WTC11 (cell line): ENCODE data around the gene PPP2R3A. TPM values are rescaled to one million over a fixed set of nuclear protein-coding genes. Genes with fewer than 3 reads are reported as not detected.

ENCODE experiments used
- ATAC-seq: fragments of 200-7000 bp; cut with Tn5 transposase; 2 replicates; pipeline ENCODE4 v1.10.0; 2021; ENCODE audit warnings: mild to moderate bottlenecking, moderate library complexity
- CTCF ChIA-PET: fragments of 300-600 bp; sonication (Branson Sonifier 250); formaldehyde crosslinking; loops from one replicate; lab custom pipeline; 2021; ENCODE audit warnings: antibody characterized with exemption; lab: Charles Lee
- POLR2A ChIA-PET: fragments of 350-600 bp; sonication (Branson Sonifier 250); formaldehyde crosslinking; loops from one replicate; lab custom pipeline; 2021; ENCODE audit warnings: antibody characterized with exemption; lab: Charles Lee
- DNase-seq: peaks from one replicate; pipeline ENCODE4 v3.0.0; 2021; ENCODE audit warnings: low spot score
- H3K27ac Mint-ChIP-seq: 2 replicates; pipeline ENCODE4 v1.8.0; 2021; ENCODE audit warnings: mixed read lengths
- H3K27me3 Mint-ChIP-seq: 2 replicates; pipeline ENCODE4 v1.8.0; 2021; ENCODE audit warnings: low read depth, mild to moderate bottlenecking, moderate library complexity, mixed read lengths
- H3K36me3 Mint-ChIP-seq: 2 replicates; pipeline ENCODE4 v1.8.0; 2021; ENCODE audit warnings: mixed read lengths
- H3K4me1 Mint-ChIP-seq: 2 replicates; pipeline ENCODE4 v1.8.0; 2022; ENCODE audit warnings: mixed read lengths
- H3K4me3 Mint-ChIP-seq: 2 replicates; pipeline ENCODE4 v1.8.0; 2021; ENCODE audit warnings: mild to moderate bottlenecking, moderate library complexity, mixed read lengths
- H3K9me3 Mint-ChIP-seq: 2 replicates; pipeline ENCODE4 v1.8.0; 2021; ENCODE audit warnings: mixed read lengths
- CBFB ChIP-seq: sonication (generic); formaldehyde crosslinking; IDR thresholded peaks from 2 replicates; pipeline ENCODE4 v1.8.1; 2022; ENCODE audit warnings: mild to moderate bottlenecking, low read depth, missing genetic modification reagents
- CREM ChIP-seq: sonication (generic); formaldehyde crosslinking; IDR thresholded peaks from 2 replicates; pipeline ENCODE4 v1.8.1; 2022; ENCODE audit warnings: mild to moderate bottlenecking, missing genetic modification reagents, moderate library complexity
- E2F5 ChIP-seq: sonication (generic); formaldehyde crosslinking; IDR thresholded peaks from 2 replicates; pipeline ENCODE4 v1.8.1; 2022; ENCODE audit warnings: mild to moderate bottlenecking, moderate library complexity, missing genetic modification reagents
- GABPB1 ChIP-seq: sonication (generic); formaldehyde crosslinking; IDR thresholded peaks from 2 replicates; pipeline ENCODE4 v1.8.1; 2023; ENCODE audit warnings: mild to moderate bottlenecking, missing genetic modification reagents
- GRHL2 ChIP-seq: fragments of 250-450 bp; sonication (Bioruptor Pico); IDR thresholded peaks from 2 replicates; pipeline ENCODE4 v1.8.0; 2022; ENCODE audit warnings: mild to moderate bottlenecking, moderate library complexity; ENCODE audit not compliant: insufficient replicate concordance, severe bottlenecking
- IRF2 ChIP-seq: sonication (generic); formaldehyde crosslinking; IDR thresholded peaks from 2 replicates; pipeline ENCODE4 v1.8.0; 2022; ENCODE audit warnings: low read depth, missing genetic modification reagents, borderline replicate concordance
- JUN ChIP-seq: sonication (generic); formaldehyde crosslinking; IDR thresholded peaks from 2 replicates; pipeline ENCODE4 v1.8.0; 2023; ENCODE audit warnings: mild to moderate bottlenecking, missing genetic modification reagents
- MXD4 ChIP-seq: fragments of 250-450 bp; sonication (Bioruptor Pico); IDR thresholded peaks from 2 replicates; pipeline ENCODE4 v1.8.0; 2021; ENCODE audit warnings: mild to moderate bottlenecking, moderate library complexity, borderline replicate concordance
- MYBL2 ChIP-seq: sonication (generic); formaldehyde crosslinking; IDR thresholded peaks from 2 replicates; pipeline ENCODE4 v1.8.1; 2023; ENCODE audit warnings: mild to moderate bottlenecking, moderate library complexity, missing genetic modification reagents
- NFE2L1 ChIP-seq: sonication (generic); formaldehyde crosslinking; IDR thresholded peaks from 2 replicates; pipeline ENCODE4 v1.8.1; 2023; ENCODE audit warnings: missing genetic modification reagents
- OVOL2 ChIP-seq: fragments of 250-450 bp; sonication (Bioruptor Pico); IDR thresholded peaks from 2 replicates; pipeline ENCODE4 v1.9.0; 2021; ENCODE audit warnings: mild to moderate bottlenecking, borderline replicate concordance
- SMAD3 ChIP-seq: sonication (generic); formaldehyde crosslinking; IDR thresholded peaks from 2 replicates; pipeline ENCODE4 v1.8.0; 2022; ENCODE audit warnings: missing genetic modification reagents, mild to moderate bottlenecking, borderline replicate concordance
- SMAD4 ChIP-seq: sonication (generic); formaldehyde crosslinking; IDR thresholded peaks from 2 replicates; pipeline ENCODE4 v1.8.0; 2022; ENCODE audit warnings: mild to moderate bottlenecking, missing genetic modification reagents
- USF2 ChIP-seq: sonication (generic); formaldehyde crosslinking; IDR thresholded peaks from 2 replicates; pipeline ENCODE4 v1.8.1; 2023; ENCODE audit warnings: mild to moderate bottlenecking, missing genetic modification reagents, moderate library complexity
- ZNF138 ChIP-seq: sonication (generic); formaldehyde crosslinking; conservative IDR thresholded peaks from 2 replicates; pipeline ENCODE4 v1.8.1; 2022; ENCODE audit warnings: mild to moderate bottlenecking, moderate library complexity, missing genetic modification reagents
- ZNF219 ChIP-seq: sonication (generic); formaldehyde crosslinking; IDR thresholded peaks from 2 replicates; pipeline ENCODE4 v1.8.0; 2023; ENCODE audit warnings: missing genetic modification reagents, mild to moderate bottlenecking, borderline replicate concordance
- ZNF317 ChIP-seq: sonication (generic); formaldehyde crosslinking; IDR thresholded peaks from 2 replicates; pipeline ENCODE4 v1.8.1; 2023; ENCODE audit warnings: low read depth, mild to moderate bottlenecking, moderate library complexity, missing genetic modification reagents, borderline replicate concordance
- total RNA-seq: library from RNA; stranded (reverse); gene quantifications from 3 replicates; pipeline ENCODE4 v1.2.3, GENCODE V29; 2021
- TF ChIP-seq, protein P1 (sequence below): fragments of 250-450 bp; sonication (Bioruptor Pico); IDR thresholded peaks from 2 replicates; pipeline ENCODE4 v1.9.0; 2021; ENCODE audit warnings: mild to moderate bottlenecking
- TF ChIP-seq, protein P2 (sequence below): sonication (generic); formaldehyde crosslinking; IDR thresholded peaks from 2 replicates; pipeline ENCODE4 v1.8.0; 2022; ENCODE audit warnings: missing genetic modification reagents
- TF ChIP-seq, protein P3 (sequence below): fragments of 200-600 bp; IDR thresholded peaks from 2 replicates; pipeline ENCODE4 v1.8.0; 2022; ENCODE audit warnings: antibody characterized with exemption
- TF ChIP-seq, protein P4 (sequence below): sonication (generic); formaldehyde crosslinking; IDR thresholded peaks from 2 replicates; pipeline ENCODE4 v1.8.1; 2022; ENCODE audit warnings: missing genetic modification reagents, borderline replicate concordance
- TF ChIP-seq, protein P5 (sequence below): sonication (generic); formaldehyde crosslinking; IDR thresholded peaks from 2 replicates; pipeline ENCODE4 v1.8.0; 2022; ENCODE audit warnings: mild to moderate bottlenecking, missing genetic modification reagents

PPP2R3A gene
- total RNA-seq, 1 experiment from 2014 or later = 13.1 TPM

- peaks cover 9% of the 10 kb centered on the region for H3K4me1 Mint-ChIP-seq
- H3K27ac Mint-ChIP-seq = no peak overlapping the region
- no peaks in the 10 kb centered on the region for H3K27me3 Mint-ChIP-seq
- POLR2A ChIA-PET = no interaction called here
- H3K9me3 Mint-ChIP-seq = peaks cover 7% of the 10 kb centered on the region
- no peak for ATAC-seq
- CTCF ChIA-PET = interaction anchor here (0.9 to 1.8 kb wide), 2 partner anchors 31 to 45 kb away, joined by 3 to 6 read pairs; no protein-coding TSS in a partner anchor
- no peak for TF ChIP-seq GABPB1
- TF ChIP-seq, protein P1, sequence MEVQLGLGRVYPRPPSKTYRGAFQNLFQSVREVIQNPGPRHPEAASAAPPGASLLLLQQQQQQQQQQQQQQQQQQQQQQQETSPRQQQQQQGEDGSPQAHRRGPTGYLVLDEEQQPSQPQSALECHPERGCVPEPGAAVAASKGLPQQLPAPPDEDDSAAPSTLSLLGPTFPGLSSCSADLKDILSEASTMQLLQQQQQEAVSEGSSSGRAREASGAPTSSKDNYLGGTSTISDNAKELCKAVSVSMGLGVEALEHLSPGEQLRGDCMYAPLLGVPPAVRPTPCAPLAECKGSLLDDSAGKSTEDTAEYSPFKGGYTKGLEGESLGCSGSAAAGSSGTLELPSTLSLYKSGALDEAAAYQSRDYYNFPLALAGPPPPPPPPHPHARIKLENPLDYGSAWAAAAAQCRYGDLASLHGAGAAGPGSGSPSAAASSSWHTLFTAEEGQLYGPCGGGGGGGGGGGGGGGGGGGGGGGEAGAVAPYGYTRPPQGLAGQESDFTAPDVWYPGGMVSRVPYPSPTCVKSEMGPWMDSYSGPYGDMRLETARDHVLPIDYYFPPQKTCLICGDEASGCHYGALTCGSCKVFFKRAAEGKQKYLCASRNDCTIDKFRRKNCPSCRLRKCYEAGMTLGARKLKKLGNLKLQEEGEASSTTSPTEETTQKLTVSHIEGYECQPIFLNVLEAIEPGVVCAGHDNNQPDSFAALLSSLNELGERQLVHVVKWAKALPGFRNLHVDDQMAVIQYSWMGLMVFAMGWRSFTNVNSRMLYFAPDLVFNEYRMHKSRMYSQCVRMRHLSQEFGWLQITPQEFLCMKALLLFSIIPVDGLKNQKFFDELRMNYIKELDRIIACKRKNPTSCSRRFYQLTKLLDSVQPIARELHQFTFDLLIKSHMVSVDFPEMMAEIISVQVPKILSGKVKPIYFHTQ (CRISPR knock-in tag) = no peak
- TF ChIP-seq SMAD4 (CRISPR knock-in tag) = no peak
- TF ChIP-seq IRF2 (CRISPR knock-in tag) = no peak
- no peak for TF ChIP-seq MXD4 (CRISPR knock-in tag)
- TF ChIP-seq ZNF317 (CRISPR knock-in tag) = no peak
- TF ChIP-seq, protein P2, sequence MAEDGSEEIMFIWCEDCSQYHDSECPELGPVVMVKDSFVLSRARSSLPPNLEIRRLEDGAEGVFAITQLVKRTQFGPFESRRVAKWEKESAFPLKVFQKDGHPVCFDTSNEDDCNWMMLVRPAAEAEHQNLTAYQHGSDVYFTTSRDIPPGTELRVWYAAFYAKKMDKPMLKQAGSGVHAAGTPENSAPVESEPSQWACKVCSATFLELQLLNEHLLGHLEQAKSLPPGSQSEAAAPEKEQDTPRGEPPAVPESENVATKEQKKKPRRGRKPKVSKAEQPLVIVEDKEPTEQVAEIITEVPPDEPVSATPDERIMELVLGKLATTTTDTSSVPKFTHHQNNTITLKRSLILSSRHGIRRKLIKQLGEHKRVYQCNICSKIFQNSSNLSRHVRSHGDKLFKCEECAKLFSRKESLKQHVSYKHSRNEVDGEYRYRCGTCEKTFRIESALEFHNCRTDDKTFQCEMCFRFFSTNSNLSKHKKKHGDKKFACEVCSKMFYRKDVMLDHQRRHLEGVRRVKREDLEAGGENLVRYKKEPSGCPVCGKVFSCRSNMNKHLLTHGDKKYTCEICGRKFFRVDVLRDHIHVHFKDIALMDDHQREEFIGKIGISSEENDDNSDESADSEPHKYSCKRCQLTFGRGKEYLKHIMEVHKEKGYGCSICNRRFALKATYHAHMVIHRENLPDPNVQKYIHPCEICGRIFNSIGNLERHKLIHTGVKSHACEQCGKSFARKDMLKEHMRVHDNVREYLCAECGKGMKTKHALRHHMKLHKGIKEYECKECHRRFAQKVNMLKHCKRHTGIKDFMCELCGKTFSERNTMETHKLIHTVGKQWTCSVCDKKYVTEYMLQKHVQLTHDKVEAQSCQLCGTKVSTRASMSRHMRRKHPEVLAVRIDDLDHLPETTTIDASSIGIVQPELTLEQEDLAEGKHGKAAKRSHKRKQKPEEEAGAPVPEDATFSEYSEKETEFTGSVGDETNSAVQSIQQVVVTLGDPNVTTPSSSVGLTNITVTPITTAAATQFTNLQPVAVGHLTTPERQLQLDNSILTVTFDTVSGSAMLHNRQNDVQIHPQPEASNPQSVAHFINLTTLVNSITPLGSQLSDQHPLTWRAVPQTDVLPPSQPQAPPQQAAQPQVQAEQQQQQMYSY = no peak
- H3K36me3 Mint-ChIP-seq = peaks cover 5% of the 10 kb centered on the region
- no peak overlapping the region for H3K4me3 Mint-ChIP-seq
- DNase-seq = no peak
Measured at GRCh38 chr3:135997554-135998320, 32.2 kb downstream of the PPP2R3A start.

DNA sequence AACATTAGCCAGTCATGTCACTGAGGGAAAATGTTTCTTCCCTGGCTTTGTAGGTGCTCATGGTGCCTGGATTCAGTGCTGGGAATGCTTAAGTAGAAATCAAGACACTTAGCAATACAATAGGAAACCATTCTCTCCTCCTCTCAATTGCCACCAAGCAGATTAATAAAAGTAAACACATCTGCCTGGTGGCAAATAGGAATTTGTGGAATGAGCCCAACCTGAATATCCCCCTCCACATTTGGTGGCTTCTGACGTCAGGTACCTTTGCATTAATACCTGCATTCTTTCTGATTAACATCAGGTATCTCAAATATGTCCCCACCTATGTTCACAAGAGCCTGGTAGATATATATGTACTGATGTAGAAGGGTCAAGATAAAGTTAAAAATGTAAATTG is 42.7 kb downstream of the PPP2R3A start:
- ChIA-PET POLR2A (no interaction called here), CTCF (interaction anchor here (1.0 kb wide), 1 partner anchor 34 kb away, joined by 3 read pairs; no protein-coding TSS in a partner anchor)
- DNase-seq = no peak
- peaks cover 8% of the 10 kb centered on the region for H3K9me3 Mint-ChIP-seq
- no peak for ATAC-seq
- no peaks in the 10 kb centered on the region for H3K27me3 Mint-ChIP-seq
- H3K27ac Mint-ChIP-seq = no peak overlapping the region
- peaks cover 28% of the 10 kb centered on the region for H3K4me1 Mint-ChIP-seq
- no peak overlapping the region for H3K4me3 Mint-ChIP-seq
- 0 out of 2 replicates have a peak, but pooled peaks cover 7% of the 10 kb centered on the region for H3K36me3 Mint-ChIP-seq
- TF ChIP-seq SMAD3 (CRISPR knock-in tag) = no peak
- no peak for TF ChIP-seq ZNF138 (CRISPR knock-in tag)
- TF ChIP-seq E2F5 (CRISPR knock-in tag) = no peak
- TF ChIP-seq, protein P3, sequence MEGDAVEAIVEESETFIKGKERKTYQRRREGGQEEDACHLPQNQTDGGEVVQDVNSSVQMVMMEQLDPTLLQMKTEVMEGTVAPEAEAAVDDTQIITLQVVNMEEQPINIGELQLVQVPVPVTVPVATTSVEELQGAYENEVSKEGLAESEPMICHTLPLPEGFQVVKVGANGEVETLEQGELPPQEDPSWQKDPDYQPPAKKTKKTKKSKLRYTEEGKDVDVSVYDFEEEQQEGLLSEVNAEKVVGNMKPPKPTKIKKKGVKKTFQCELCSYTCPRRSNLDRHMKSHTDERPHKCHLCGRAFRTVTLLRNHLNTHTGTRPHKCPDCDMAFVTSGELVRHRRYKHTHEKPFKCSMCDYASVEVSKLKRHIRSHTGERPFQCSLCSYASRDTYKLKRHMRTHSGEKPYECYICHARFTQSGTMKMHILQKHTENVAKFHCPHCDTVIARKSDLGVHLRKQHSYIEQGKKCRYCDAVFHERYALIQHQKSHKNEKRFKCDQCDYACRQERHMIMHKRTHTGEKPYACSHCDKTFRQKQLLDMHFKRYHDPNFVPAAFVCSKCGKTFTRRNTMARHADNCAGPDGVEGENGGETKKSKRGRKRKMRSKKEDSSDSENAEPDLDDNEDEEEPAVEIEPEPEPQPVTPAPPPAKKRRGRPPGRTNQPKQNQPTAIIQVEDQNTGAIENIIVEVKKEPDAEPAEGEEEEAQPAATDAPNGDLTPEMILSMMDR = no peak
- TF ChIP-seq CREM (CRISPR knock-in tag) = no peak
- TF ChIP-seq, protein P4, sequence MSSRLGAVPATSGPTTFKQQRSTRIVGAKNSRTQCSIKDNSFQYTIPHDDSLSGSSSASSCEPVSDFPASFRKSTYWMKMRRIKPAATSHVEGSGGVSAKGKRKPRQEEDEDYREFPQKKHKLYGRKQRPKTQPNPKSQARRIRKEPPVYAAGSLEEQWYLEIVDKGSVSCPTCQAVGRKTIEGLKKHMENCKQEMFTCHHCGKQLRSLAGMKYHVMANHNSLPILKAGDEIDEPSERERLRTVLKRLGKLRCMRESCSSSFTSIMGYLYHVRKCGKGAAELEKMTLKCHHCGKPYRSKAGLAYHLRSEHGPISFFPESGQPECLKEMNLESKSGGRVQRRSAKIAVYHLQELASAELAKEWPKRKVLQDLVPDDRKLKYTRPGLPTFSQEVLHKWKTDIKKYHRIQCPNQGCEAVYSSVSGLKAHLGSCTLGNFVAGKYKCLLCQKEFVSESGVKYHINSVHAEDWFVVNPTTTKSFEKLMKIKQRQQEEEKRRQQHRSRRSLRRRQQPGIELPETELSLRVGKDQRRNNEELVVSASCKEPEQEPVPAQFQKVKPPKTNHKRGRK (CRISPR knock-in tag) = no peak
- TF ChIP-seq OVOL2 (CRISPR knock-in tag) = no peak
- TF ChIP-seq NFE2L1 = no peak
- no peak for TF ChIP-seq GRHL2 (CRISPR knock-in tag)
- no peak for TF ChIP-seq JUN
- TF ChIP-seq, protein P5, sequence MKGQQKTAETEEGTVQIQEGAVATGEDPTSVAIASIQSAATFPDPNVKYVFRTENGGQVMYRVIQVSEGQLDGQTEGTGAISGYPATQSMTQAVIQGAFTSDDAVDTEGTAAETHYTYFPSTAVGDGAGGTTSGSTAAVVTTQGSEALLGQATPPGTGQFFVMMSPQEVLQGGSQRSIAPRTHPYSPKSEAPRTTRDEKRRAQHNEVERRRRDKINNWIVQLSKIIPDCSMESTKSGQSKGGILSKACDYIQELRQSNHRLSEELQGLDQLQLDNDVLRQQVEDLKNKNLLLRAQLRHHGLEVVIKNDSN (CRISPR knock-in tag) = no peak
- no peak for TF ChIP-seq USF2
- no peak for TF ChIP-seq ZNF219 (CRISPR knock-in tag)
- no peak for TF ChIP-seq CBFB
- no peak for TF ChIP-seq MYBL2 (CRISPR knock-in tag)
